Activated CD8-positive, alpha-beta T cell treated with anti-CD3 and anti-CD28 coated beads for 36 hours (primary cell): Measurements from ENCODE around the gene CENPM. TPM values are rescaled to one million over a fixed set of nuclear protein-coding genes. Genes with fewer than 3 reads are reported as not detected.
A peak's percentile ranks its signal among the peaks of the same experiment; 100 is the strongest.

ENCODE experiments used
- ATAC-seq: fragments of 200-7000 bp; cut with Tn5 transposase; one replicate; pipeline ENCODE4 v1.10.0; 2021; ENCODE audit warnings: mild to moderate bottlenecking, moderate library complexity
- CTCF ChIA-PET: fragments of 350-600 bp; sonication (Branson Sonifier 250); formaldehyde crosslinking; loops from one replicate; lab custom pipeline; 2021; ENCODE audit warnings: antibody characterized with exemption; lab: Charles Lee
- POLR2A ChIA-PET: fragments of 350-600 bp; sonication (Branson Sonifier 250); formaldehyde crosslinking; loops from one replicate; lab custom pipeline; 2021; ENCODE audit warnings: antibody characterized with exemption; lab: Charles Lee
- DNase-seq: peaks from one replicate; pipeline ENCODE4 v3.0.0-alpha.2; 2020
- H3K27ac Mint-ChIP-seq: one replicate; pipeline ENCODE4 v1.8.0; 2021; ENCODE audit warnings: mild to moderate bottlenecking, mixed read lengths
- H3K27me3 Mint-ChIP-seq: one replicate; pipeline ENCODE4 v1.8.0; 2021; ENCODE audit warnings: mixed read lengths
- H3K36me3 Mint-ChIP-seq: one replicate; pipeline ENCODE4 v1.8.0; 2021; ENCODE audit warnings: low read depth, mixed read lengths
- H3K4me1 Mint-ChIP-seq: one replicate; pipeline ENCODE4 v1.8.0; 2021; ENCODE audit warnings: low read depth, mixed read lengths
- H3K4me3 Mint-ChIP-seq: one replicate; pipeline ENCODE4 v1.8.0; 2021; ENCODE audit warnings: mild to moderate bottlenecking, moderate library complexity, mixed read lengths
- H3K9me3 Mint-ChIP-seq: one replicate; pipeline ENCODE4 v1.8.0; 2021; ENCODE audit warnings: mixed read lengths
- intact Hi-C: fragments of 100-400 bp; cut with micrococcal nuclease; formaldehyde crosslinking; loops from one replicate; pipeline ENCODE4 v1.10.0; 2022
- total RNA-seq, 2 experiments: library from RNA; stranded (reverse); gene quantifications; one replicate each; pipeline ENCODE4 v1.2.3, GENCODE V29; 2021
- TF ChIP-seq, protein P1 (sequence below): fragments of 200-600 bp; IDR thresholded peaks from one replicate; pipeline ENCODE4 v1.8.0; 2022; ENCODE audit warnings: antibody characterized with exemption, mild to moderate bottlenecking

CENPM gene
- total RNA-seq, 2 experiments from 2014 or later = 62.5 to 63.1 TPM

DNA sequence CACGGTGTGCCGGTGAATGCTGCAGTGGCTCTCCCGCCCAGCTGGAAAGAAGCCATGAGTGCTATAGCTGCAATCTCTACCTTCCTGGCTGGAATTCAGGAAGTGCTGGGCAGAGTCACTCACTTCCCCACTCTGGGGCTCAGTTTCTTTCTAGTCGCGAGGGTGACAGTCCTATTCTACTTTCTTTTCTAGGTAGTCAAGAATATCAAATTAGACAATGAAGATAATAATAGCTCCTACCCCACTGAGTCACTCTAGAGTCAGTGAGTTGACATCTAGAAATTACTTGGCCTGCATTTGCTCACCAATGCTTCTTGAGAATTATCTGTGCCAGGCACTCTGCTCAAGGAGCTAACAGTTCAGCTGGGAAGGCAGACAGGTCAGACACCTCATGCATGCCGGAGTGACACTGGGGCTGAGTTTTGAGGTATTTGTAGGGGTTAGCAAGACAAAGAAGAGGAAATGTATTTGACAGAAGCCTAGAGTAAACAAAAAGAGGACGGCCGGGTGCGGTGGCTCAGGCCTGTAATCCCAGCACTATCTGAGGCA is 3.2 kb downstream of the CENPM start:
- no peaks in the 10 kb centered on the region for H3K27me3 Mint-ChIP-seq
- H3K4me3 Mint-ChIP-seq = peak overlapping the region; percentile 42
- peak overlapping the region; percentile 60 for H3K27ac Mint-ChIP-seq
- peaks cover 67% of the 10 kb centered on the region for H3K36me3 Mint-ChIP-seq
- peaks cover 66% of the 10 kb centered on the region for H3K4me1 Mint-ChIP-seq
- DNase-seq = no peak
- ChIA-PET CTCF (interaction anchor here (0.9 to 3.1 kb wide), 6 partner anchors 17 to 246 kb away, joined by 3 to 24 read pairs (median 6); partner anchors contain the start of gene TNFRSF13C), POLR2A (interaction anchor here (0.5 to 1.6 kb wide), 10 partner anchors 9 to 513 kb away, joined by 3 to 4 read pairs (median 3); partner anchors contain the start of genes CCDC134 and SREBF2)
- intact Hi-C loops = loop anchor here (5.0 to 10.0 kb wide), 4 partner anchors 81 to 246 kb away; partner anchors contain the start of genes MEI1, NAGA, PHETA2 and SMDT1
- no peaks in the 10 kb centered on the region for H3K9me3 Mint-ChIP-seq
- ATAC-seq = no peak
- TF ChIP-seq, protein P1, sequence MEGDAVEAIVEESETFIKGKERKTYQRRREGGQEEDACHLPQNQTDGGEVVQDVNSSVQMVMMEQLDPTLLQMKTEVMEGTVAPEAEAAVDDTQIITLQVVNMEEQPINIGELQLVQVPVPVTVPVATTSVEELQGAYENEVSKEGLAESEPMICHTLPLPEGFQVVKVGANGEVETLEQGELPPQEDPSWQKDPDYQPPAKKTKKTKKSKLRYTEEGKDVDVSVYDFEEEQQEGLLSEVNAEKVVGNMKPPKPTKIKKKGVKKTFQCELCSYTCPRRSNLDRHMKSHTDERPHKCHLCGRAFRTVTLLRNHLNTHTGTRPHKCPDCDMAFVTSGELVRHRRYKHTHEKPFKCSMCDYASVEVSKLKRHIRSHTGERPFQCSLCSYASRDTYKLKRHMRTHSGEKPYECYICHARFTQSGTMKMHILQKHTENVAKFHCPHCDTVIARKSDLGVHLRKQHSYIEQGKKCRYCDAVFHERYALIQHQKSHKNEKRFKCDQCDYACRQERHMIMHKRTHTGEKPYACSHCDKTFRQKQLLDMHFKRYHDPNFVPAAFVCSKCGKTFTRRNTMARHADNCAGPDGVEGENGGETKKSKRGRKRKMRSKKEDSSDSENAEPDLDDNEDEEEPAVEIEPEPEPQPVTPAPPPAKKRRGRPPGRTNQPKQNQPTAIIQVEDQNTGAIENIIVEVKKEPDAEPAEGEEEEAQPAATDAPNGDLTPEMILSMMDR = no peak

DNA sequence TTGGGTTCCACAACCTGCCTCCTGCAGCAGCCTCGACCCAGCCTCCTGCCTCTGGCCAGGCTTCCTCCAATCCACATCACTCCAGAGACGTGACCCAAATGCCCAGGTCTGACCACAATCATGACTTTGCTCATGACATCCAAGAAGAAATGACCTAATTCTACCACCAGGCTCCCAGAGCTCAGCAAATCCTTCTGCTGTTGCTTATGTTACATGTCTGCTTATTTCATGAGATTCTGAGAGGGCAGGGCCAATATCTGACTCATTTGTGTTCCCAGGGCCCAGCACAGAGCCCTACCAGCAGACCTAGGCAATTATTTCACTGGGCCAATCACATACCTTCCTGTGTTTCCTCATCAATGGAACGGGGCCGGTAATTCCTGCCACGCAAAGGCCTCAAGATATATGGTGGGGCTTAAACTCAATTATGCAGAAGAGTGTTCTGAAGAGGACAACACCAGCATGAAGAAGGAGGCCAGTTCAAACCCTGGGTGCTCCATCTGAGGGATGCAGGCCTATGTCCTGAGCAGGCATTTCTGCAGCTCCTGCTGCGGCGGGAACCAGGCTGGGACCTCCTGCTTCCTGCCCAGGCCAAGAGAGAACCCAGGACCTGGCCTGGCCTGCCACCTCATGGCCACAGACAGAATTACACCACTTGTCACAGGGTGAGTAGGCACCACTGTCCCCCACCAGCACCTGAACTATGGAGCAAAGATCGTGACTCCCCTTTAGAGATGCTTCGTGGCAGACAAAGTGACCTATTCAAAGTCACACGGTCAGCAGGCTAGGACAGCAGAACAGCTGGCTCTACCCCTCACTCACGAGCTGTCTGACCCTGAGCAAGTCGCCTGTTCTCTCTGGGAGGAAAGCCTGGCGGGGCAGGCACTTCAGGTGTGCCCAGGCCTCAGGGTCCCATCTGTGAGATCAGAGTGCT is 5.9 kb downstream of the CENPM start:
- ChIA-PET CTCF (interaction anchor here (0.6 to 6.7 kb wide), 35 partner anchors 8 to 274 kb away, joined by 3 to 62 read pairs (median 5); partner anchors contain the start of genes CCDC134, MEI1, SMDT1 and SNU13), POLR2A (interaction anchor here (0.8 to 8.3 kb wide), 23 partner anchors 8 to 502 kb away, joined by 3 to 134 read pairs (median 6); partner anchors contain the start of genes CCDC134, MEI1, SMDT1 and SREBF2)
- Mint-ChIP-seq H3K4me1 (peaks cover 58% of the 10 kb centered on the region), H3K9me3 (no peaks in the 10 kb centered on the region), H3K36me3 (peaks cover 78% of the 10 kb centered on the region), H3K27ac (peak overlapping the region; percentile 100), H3K4me3 (peak overlapping the region; percentile 74), H3K27me3 (no peaks in the 10 kb centered on the region)
- ATAC-seq = peak; percentile 75
- intact Hi-C loops = loop anchor here (5.0 to 10.0 kb wide), 4 partner anchors 79 to 244 kb away; partner anchors contain the start of genes MEI1, NAGA, PHETA2 and SMDT1
- TF ChIP-seq, protein P1 = peak; percentile 94
- DNase-seq = peak; percentile 91

DNA sequence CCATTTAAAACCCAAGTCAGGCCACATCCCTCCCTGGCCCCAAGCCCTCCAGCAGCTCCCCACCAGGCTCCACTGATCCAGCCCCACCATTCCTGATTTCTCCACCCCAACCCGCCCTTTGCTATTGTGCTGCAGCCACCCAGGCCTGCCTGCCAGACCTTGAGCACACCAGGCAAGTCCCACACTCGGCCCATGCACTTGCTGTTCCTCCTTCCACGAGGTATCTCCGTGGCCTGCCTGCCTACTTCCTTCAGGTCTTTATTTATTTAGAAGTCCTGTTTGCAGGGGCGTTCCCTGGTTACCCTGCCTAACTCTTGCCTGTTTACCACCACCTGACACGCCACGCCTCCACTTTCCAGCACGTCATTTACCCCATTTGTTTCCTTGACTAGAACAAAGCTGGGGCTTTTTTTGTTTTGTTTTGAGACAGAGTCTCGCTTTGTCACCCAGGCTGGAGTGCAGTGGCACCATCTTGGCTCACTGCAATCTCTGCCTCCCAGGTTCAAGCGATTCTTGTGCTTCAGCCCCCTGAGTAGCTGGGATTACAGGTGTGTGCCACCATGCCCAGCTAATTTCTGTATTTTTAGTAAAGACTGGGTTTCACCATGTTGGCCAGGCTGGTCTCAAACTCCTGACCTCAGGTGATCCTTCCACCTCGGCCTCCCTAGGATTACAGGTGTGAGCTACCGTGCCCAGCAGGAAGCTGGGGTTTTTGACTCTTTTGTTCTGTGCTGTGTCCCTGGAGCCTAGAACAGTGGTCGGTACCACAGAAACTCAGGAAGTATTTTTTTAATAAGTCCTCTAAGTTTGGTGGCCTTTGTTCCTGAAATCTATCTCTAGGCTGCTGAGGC is 6.7 kb downstream of the CENPM start:
- Mint-ChIP-seq H3K4me3 (peak overlapping the region; percentile 74), H3K4me1 (peaks cover 56% of the 10 kb centered on the region), H3K27me3 (no peaks in the 10 kb centered on the region), H3K36me3 (peaks cover 72% of the 10 kb centered on the region), H3K27ac (peak overlapping the region; percentile 100), H3K9me3 (no peaks in the 10 kb centered on the region)
- CTCF ChIA-PET = interaction anchor here (0.6 to 6.7 kb wide), 30 partner anchors 9 to 273 kb away, joined by 3 to 62 read pairs (median 6); partner anchors contain the start of genes CCDC134, MEI1, SMDT1 and SNU13
- intact Hi-C loops = loop anchor here (5.0 to 10.0 kb wide), 4 partner anchors 78 to 243 kb away; partner anchors contain the start of genes MEI1, NAGA, PHETA2 and SMDT1
- TF ChIP-seq, protein P1 = no peak
- POLR2A ChIA-PET = interaction anchor here (0.5 to 8.3 kb wide), 29 partner anchors 9 to 503 kb away, joined by 3 to 134 read pairs (median 4); partner anchors contain the start of genes CCDC134, MEI1, SMDT1 and SNU13
- DNase-seq (peak; percentile 100), ATAC-seq (peak; percentile 78)

DNA sequence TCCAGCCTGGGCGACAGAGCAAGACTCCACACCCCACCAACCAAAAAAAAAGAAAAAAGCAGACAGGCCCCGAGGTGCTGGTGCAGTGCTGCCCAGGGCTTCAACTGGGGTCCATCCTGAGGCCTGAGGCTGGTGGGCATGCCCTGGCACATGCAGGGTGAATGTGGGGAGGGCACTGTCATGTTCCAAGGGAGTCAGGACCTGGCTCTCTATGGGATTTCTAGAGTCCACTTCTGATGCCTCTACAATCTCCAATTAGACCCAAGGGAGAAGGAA is 10.1 kb downstream of the CENPM start:
- intact Hi-C loops = no loop called here
- peaks cover 44% of the 10 kb centered on the region for H3K36me3 Mint-ChIP-seq
- ATAC-seq (no peak), DNase-seq (no peak)
- H3K4me1 Mint-ChIP-seq = peaks cover 34% of the 10 kb centered on the region
- no peaks in the 10 kb centered on the region for H3K27me3 Mint-ChIP-seq
- ChIA-PET CTCF (interaction anchor here (1.6 to 6.7 kb wide), 2 partner anchors 10 to 239 kb away, joined by 4 to 62 read pairs; partner anchors contain the start of gene TNFRSF13C), POLR2A (interaction anchor here (2.6 to 8.3 kb wide), 2 partner anchors 13 to 75 kb away, joined by 8 to 134 read pairs; partner anchors contain the start of gene TNFRSF13C)
- peak overlapping the region; percentile 42 for H3K27ac Mint-ChIP-seq
- TF ChIP-seq, protein P1 = no peak
- no peaks in the 10 kb centered on the region for H3K9me3 Mint-ChIP-seq
- no peak overlapping the region for H3K4me3 Mint-ChIP-seq
